VCaP (cell line): Measurements from ENCODE around the gene RIPOR3.

Source experiments
- H3K27ac ChIP-seq: fragments of 450-650 bp; 2 replicates; pipeline ENCODE4 v1.5.1; 2017
- CTCF ChIP-seq: fragments of 450-650 bp; conservative IDR thresholded peaks from 2 replicates; pipeline ENCODE4 v1.5.1; 2017; ENCODE audit warnings: mild to moderate bottlenecking, moderate library complexity

Gene RIPOR3

GRCh38 chr20:50695135-50695872 is 4.0 kb upstream of the RIPOR3 start:
- no peak overlapping the region for H3K27ac ChIP-seq
- no peak for TF ChIP-seq CTCF

- no peak overlapping the region for H3K27ac ChIP-seq
- no peak for TF ChIP-seq CTCF
These were observed 3.2 kb upstream of the RIPOR3 start for GRCh38 chr20:50694379-50695134.

- no peak overlapping the region for H3K27ac ChIP-seq
- TF ChIP-seq CTCF, result no peak
These were observed 1.7 kb upstream of the RIPOR3 start for GRCh38 chr20:50693001-50693400.

- H3K27ac ChIP-seq, result no peak overlapping the region
- no peak for TF ChIP-seq CTCF
These were observed 1.2 kb upstream of the RIPOR3 start for GRCh38 chr20:50692552-50692933.

- TF ChIP-seq CTCF, result no peak
These were observed 520 bp upstream of the RIPOR3 start for GRCh38 chr20:50691573-50692551.

GRCh38 chr20:50689864-50690649 is 1.3 kb downstream of the RIPOR3 start:
- peak overlapping the region; percentile 22; the same call in 1 of the 2 replicates for H3K27ac ChIP-seq
- TF ChIP-seq CTCF, result no peak

More at GRCh38 chr20:50691573-50692551, 520 bp upstream of the RIPOR3 start:
- no peak overlapping the region for H3K27ac ChIP-seq
